GM21447 (cell line): ENCODE data around the gene PDGFD.

ENCODE experiments used
- ATAC-seq: cut with Tn5 transposase; IDR thresholded peaks from one replicate; pipeline ENCODE4 v1.9.1; 2021; ENCODE audit not compliant: unreplicated experiment

Gene PDGFD

DNA sequence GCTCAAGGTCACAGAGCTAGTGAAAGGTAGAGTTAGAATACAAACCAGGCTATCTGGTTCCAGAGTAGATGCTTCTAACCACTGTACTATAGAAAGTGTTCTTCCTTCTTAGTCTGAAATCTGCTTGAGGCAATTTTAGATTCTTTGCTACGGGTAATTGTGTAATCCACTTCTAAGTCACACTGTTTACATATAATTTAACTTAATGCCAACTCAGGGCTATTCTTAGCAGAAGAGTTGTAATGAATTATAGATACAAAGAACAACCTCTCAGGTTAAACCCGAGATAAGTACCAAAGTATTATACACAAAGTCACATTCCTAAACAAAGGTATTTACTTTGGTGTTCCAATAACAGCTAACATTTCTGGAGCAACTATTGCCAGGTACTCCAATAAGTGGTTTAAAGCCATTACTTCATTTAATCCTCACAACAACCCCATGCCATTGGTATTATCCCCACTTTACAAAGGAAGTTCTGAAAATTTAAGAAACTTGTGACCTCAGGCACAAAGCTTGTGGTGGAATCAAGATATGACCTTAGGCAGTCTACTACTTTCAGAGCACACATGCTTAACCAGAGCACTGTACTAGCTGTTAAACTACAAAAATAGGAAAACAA, 158.6 kb downstream of the PDGFD start:
- ATAC-seq, result no peak

DNA sequence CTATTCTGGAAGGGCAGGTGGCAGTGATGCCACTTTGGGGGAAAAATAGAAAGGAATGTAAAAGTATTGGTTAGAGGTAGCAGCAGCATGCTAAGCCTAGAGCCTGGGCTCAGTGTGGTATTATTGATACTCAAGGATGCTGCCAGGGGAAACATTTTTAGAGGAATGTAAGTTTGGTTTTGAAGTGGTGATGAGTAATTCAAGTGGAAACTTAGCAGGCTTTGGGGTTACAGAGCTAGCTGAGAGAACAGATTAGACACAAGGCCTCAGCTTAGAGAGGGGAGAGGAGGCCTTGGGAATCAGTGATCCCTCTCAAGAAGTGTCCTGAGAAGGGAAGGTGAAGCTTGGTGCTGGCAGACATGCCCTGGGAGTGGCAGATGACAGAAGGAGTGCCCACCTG, 160.5 kb downstream of the PDGFD start:
- ATAC-seq, result no peak

DNA sequence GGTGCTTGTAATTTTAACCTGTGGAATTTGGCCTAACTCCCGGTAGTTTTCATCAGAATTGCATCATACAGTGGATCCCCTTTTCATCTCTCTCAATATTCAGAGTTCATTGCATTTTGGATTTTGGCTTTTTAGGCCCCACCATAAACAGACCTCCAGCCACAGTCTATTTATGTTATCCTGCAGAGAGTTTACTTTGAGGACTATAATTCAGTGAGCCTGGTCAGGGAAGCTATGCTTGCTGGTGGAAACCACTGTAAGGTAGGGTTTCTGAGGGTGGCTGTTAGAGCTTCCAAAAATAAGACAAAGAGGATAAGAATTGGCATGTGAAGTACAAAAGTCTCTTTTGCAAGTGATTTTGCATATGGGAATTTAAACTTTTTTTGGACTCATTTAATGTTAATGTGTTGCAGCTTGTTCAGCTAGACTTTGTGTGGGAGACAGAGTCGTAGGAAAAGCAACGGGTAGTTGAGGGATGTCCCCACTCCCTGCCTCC, 162.3 kb downstream of the PDGFD start:
- ATAC-seq, result no peak

DNA sequence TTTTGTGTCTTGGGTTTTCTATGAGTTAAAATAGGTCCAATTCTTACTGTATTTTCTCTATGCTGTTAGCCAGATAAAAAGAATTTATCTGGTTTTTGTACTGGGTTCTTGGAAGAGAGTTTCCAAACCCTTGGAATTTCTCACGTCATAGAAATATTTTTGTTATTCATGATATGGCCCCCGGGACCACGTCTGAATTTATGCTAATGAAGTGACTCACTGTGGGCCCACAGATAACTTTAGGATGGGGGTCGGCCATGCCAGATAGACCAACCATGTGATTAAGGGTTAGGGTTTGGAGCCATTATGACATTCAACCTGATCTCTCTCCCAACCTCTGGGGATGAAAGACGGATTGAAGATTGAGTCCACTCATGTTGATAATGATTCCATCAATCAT, 163.1 kb downstream of the PDGFD start:
- no peak for ATAC-seq

DNA sequence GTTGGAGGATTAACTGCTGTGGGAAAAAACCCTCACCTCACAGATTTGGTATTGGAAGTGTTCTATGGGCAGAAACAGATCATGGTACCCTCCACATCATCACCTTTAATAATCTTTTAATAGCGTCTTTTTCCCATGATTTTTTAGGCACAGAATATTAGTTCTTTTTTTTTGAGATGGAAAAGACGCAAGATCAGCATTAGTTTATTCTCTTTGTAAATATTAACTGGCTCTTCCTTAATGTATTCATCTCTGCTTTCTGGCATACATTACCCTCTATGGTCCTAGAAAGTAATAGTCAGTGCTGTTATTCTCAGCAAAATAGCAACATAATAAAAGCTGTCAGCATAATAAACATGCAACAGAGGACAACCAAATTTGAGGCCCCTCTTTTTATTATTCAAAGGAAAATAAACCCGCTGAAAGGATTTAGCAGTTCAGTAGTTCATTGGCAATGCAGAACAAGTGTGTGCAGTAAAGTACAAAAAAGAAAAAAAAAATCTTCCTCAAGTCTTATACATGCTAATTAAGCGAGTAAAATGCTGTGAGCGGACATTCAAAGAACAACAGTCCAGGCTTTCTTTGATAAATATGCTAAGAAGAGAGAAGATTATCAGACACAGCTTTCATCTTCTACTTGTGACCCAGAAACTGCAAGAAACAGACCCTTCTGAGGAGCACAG, 165.0 kb downstream of the PDGFD start:
- ATAC-seq, result no peak

DNA sequence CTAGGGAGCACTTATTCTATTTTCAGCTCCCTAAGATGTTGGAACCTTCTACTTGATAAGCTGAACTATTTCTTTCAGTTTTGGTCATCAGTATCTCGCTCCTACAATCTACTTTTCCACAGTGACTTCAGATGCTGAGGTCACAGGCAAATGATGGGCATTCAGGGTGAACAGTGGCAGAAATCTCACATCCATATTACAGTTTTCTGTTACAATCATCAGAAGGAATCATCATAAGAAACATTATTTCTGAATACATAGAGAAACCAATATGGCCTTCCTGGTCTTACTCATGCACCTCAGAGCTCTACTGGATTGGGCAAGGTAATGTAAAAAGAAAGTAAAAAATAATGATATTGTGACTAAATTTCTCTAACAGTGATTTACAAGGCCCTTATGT, 166.9 kb downstream of the PDGFD start:
- peak; percentile 57 for ATAC-seq

DNA sequence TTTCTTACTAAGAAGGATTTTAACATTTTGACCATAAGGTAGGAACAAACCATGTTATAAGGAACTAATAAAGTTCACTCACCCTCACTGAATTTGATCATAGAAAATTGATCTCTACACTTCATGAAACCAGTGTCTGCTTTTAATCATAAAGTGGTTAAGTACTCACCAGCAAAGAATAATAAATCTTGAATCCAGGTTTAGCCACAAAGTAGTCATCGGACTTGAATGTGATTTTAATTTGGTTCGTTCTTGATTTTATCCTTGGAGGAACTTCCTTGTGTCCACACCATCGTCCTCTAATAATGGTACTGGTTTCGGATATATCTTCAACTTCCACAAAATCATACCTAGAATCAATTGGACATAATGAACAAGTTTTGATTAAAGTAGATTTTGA, 168.1 kb downstream of the PDGFD start:
- no peak for ATAC-seq

DNA sequence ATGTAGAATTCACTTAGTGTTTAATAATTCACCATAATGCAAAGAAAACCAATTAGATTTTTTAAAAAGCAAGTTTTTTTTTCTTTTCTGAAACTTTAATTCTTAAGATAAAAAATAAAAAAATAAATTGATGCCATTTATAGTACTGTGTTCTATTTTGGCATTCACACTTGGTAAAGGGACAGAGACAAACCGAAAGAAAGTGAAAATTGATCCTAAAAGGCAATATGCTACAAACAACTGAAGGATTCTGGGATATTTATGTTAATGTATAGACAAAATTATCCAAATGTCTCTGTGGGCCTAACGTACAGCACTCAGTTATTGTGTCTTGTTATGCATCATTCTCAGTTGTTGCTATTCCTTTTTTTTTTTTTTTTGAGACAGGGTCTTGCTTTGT, 169.4 kb downstream of the PDGFD start:
- ATAC-seq, result no peak

DNA sequence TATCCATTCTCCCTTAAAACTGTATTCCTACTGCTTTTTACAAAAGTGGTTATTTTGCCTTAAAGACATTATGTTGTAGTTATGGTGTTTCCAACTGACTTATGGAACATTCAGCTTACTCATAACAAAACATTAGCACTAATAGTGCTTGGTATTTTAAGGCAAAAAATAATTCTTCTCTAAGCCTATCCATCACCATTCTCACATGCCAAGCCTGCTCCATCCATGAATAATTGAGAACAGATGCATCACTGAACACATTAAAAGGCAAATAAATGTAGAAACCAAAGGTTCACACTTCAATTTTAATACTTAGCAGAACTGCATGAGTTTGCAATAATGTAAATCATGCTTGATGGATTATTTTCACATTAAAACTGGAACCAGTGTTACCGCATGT, 169.9 kb downstream of the PDGFD start:
- ATAC-seq, result no peak

DNA sequence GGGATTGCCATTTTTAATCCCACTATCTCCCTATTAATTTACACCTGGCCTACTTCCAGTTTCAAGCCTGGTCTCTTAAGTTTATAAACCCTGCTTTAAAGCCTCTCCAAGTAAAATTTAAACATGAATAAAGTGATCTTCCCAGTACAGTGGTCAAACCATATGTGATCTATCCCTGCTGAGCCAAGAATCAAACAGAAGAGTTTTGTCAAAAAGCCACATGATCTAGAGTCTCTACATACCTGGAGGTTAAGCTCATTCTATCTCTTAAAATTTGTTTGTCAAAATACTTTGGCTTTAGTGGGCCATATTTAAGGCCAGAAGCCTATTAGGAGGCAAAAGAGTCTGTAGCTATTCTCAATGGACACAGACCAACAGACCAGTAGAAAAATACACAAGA, 170.4 kb downstream of the PDGFD start:
- no peak for ATAC-seq

DNA sequence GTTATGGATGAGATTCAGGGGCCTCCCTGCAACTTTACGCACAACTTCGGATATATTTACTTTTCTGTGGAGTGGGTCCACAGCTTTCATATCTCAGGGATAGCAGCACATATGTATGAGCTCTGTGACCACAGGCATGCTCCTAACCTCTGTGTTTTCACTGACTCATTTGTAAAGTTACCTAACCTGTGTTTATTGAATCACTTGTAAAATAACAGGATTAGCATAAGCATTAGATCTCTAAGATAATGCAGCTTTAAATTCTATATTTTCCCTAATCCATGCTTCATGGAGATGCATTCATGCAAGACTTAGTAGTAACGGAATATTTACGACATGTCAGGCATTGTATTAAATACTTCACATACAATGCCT, 175.4 kb downstream of the PDGFD start:
- ATAC-seq, result no peak

DNA sequence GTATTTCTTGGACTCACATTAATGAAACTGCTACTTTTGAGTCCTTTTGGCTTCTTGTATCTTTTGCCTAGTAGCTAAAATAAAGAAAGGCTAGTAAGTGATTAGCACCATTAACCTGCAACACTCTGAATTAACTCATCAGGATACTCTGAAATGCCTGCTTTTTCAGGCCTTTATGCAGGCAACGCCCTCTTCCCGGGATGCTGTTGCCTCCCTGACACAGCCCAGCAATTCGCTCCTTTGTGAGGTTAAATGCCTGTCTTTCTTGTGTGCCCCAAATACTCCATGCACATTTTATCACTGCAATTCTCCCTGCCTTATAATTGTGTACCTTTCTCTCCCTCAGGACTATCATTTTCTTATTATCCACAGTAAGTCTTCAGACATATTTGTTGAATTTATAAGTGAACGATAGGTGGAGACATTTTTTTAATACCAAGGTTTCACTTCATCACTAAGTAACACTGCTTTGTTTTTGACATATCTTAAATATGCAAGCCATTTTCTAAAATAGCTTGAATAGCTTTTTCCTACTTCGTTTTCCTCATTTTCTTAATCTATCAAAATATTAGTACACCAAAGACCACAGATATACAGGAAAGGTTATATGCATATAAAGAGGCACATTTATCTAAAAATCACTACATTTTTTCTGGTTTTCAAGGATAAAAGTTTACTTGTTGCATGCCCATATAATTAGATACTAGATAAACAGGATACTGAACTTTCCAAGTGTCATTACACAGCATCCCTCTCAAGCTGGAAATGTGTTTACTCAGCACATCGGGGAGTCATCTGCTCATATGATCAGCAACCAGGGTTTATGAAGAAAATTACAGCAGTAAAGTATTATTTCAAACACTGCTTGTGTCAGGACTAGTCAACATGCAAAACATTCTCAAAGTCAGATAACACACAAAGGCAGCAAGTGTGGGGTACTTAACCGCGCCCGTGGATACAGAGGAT, 176.0 kb downstream of the PDGFD start:
- no peak for ATAC-seq

DNA sequence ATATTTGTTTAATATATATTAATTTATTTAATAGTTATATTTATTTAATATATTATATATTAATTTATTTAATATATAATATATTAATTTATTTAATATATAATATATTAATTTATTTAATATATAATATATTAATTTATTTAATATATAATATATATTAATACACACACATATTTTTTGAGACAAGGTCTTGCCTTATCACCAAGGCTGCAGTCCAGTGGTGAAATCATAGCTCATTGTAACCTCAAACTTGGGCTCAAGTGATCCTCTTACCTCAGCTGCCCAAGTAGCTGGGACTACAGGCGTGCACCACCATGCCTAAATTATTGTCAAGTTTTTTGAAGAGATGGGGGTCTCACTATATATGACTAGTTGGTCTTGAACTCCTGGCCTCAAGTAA, 178.9 kb downstream of the PDGFD start:
- ATAC-seq, result no peak

DNA sequence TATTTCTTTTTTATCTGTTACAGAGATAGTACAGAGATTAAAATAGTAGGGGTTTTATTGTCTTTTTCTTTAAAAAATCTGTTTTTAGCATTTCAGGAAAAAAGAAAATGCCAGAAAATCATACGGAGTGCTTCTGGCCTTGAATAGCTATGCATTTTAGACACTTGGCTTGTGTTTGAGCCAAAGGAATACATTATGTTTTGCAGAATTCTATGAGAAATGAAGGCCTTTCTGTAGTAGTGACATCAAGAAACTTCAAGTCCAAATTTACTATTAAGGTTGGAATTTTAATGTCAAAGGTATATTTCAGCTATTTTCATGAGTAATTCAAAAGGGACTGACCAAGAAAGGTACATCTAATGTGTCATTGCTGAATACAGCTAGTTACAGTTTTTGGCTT, 183.8 kb downstream of the PDGFD start:
- ATAC-seq, result no peak

DNA sequence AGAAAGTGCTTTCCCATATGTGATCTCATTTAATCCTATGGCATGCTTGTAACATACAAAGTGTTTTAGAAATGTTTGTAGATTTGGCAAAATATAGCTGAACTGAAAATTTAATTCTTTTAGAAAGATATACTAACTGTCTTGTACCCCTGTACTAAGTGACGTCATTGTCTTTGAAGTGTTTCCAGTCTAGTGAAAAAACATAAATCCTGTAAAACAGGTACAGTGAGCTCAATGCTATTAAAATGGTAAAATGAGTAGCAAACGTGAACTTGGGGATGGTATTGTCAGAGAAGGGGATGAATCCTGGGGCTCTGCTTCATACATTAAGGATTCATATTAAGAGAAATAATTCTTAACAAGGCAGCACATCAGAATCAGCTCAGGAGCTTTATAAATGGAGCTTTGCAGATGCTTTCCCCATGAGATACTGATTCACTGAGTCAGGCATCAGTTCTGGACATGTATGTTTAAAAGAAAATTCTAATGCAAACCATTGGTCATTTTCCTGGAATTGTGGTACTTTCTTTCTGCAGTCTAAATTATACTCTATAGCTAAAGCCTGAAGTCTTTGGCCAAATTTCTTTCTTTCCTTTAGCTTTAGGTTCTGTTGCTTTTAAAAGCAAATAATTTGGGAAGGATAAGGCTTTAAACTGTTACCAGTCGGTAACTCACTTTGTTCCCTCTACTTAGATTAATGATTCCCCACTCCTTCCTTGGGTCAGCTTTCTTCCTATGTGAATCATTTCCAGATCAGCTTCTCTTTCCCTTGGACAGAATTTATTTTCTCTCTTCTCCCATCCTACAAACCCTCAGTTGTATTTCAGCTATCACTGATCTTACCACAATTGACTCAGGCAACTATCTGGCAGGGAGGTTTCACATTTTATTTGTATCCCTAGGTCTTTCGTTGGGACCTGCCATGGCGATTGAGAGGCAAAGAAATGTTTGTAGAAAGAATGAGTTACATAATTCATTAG, 185.0 kb downstream of the PDGFD start:
- no peak for ATAC-seq

DNA sequence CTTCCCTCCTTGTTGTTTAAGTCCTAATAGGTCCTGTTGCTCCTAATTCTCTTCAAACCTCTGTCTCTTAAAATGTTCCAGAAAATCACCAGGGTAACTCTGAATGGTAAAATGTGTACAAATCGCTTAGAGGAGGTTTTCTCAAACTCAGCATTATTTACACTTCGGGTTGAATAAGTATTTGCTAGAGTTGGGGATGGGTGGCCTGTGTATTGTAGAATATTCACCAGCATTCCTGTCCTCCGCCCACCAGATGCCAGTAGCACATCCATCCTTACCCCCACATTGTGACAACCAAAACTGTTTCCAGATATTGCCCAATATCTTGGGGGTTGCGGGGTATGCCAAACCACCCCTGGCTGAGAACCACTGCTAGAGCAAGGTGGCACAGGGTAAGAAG, 191.9 kb downstream of the PDGFD start:
- no peak for ATAC-seq

DNA sequence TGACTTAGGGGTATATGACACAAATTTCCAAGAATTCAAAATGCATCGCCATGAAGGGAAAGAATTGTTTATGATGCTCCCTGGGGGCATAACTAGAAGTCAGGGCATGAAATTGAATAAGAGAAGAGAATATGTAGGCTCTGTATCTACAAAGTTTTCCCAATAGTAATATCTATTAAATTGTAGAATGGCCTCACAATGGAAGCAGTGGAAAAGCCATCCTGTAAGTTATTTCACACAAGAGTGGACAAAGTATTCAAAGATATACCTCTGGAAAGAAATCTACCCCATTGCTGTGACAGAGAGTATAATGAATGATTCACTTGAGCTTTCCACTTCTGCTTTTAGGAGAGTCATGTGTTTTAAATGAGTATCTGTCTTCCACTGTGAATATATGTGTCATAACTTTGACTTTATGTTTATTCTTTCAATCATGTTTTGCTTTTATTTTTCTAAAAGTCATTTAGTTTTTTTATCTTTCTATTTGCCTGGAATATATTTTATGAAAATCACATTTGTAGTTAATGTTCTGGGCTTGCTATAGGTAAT, 193.2 kb downstream of the PDGFD start:
- ATAC-seq, result peak; percentile 77

DNA sequence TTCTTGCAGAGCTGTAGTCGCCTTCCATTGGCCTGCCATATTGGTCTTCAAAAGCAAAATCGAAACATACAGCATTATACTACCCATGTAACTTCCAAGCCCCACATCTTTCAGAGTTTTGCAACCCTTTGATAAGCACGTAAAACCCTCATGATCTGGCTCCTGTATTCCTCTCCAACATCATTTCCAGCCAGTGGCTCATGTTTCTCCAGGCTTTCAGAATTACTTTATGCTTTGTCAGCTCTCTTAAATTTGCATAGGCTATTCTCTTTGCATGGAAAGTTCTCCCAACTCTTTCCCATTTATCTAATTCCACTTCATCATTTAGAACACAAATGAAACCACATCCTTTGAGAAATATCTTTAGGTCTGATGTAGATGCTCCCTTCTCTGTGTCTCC, 195.3 kb downstream of the PDGFD start:
- no peak for ATAC-seq

DNA sequence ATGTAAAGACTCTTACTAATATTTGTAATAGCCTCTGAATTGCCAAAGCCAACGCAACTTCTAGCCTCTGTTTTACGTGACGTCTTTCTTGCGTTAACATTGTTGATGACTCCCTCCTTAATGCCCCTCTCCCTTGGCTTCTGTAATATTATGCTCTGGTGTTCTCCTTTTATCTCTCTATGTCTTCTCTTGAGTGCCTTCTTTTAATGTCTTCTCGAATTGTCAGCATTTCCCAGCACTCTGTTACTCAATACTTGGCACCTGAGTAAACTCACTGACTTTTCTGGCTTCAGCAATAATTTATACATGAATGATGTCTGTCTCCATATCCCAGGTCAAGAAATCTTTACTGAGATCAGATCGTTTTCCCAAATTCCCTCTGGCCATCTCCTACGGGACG, 196.0 kb downstream of the PDGFD start:
- ATAC-seq, result no peak

DNA sequence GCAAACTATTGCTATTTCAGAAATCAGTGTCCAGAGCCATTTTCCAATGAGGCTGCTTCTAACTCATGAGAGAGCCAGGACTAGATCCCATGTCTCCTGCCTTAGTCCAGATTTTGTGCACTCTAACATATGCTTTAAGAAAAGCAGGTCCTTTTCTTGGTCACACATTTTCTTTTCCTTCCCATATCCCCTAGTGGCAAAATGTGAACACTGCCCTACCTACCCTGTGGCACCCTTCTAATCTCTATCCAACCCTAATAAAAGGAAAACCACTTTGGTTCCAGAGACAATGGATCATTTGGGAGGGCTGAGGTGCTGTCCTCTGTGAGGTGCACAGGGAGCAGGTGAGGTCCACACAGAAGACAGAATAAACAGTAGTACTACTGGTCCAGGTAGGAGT, 199.6 kb downstream of the PDGFD start:
- ATAC-seq, result no peak
